ENCODE data around the gene SUSD4.
"Not testable (repeated sequence)": the region's sequence is repeated elsewhere in the genome, so short reads cannot be mapped to it uniquely, and the experiment has no call there.

SUSD4 gene

GRCh38 chr1:223285452-223285851 is 78.5 kb downstream of the SUSD4 start:
- DNase-seq, result no peak

- not testable (repeated sequence) for DNase-seq
Observed at GRCh38 chr1:223283697-223284096, 80.3 kb downstream of the SUSD4 start.

- not testable (repeated sequence) for DNase-seq
Observed at GRCh38 chr1:223278311-223278710, 85.7 kb downstream of the SUSD4 start.

GRCh38 chr1:223276029-223276428 is 87.9 kb downstream of the SUSD4 start:
- no peak for DNase-seq

- DNase-seq, result peak; percentile 28
Observed at GRCh38 chr1:223273511-223273910, 90.5 kb downstream of the SUSD4 start.

GRCh38 chr1:223271085-223271781 is 92.7 kb downstream of the SUSD4 start:
- DNase-seq, result no peak

GRCh38 chr1:223270155-223270554 is 93.8 kb downstream of the SUSD4 start:
- DNase-seq, result no peak

- DNase-seq, result no peak
Observed at GRCh38 chr1:223269006-223269405, 95.0 kb downstream of the SUSD4 start.

GRCh38 chr1:223266632-223267172 is 97.3 kb downstream of the SUSD4 start:
- no peak for DNase-seq

GRCh38 chr1:223264983-223265908 is 98.7 kb downstream of the SUSD4 start:
- no peak for DNase-seq

GRCh38 chr1:223264529-223264928 is 99.4 kb downstream of the SUSD4 start:
- DNase-seq, result no peak

- no peak for DNase-seq
Observed at GRCh38 chr1:223261914-223262313, 102.1 kb downstream of the SUSD4 start.

GRCh38 chr1:223260712-223261111 is 103.3 kb downstream of the SUSD4 start:
- no peak for DNase-seq

GRCh38 chr1:223259462-223259861 is 104.5 kb downstream of the SUSD4 start:
- no peak for DNase-seq

- DNase-seq, result no peak
Observed at GRCh38 chr1:223258751-223259198, 105.2 kb downstream of the SUSD4 start.

- DNase-seq, result no peak
Observed at GRCh38 chr1:223257856-223258550, 106.0 kb downstream of the SUSD4 start.

GRCh38 chr1:223256034-223256433 is 107.9 kb downstream of the SUSD4 start:
- no peak for DNase-seq

GRCh38 chr1:223253916-223254315 is 110.1 kb downstream of the SUSD4 start:
- no peak for DNase-seq

- not testable (repeated sequence) for DNase-seq
Observed at GRCh38 chr1:223251387-223251786, 112.6 kb downstream of the SUSD4 start.

- DNase-seq, result no peak
Observed at GRCh38 chr1:223250632-223251015, 113.4 kb downstream of the SUSD4 start.

GRCh38 chr1:223249854-223250631 is 113.9 kb downstream of the SUSD4 start:
- DNase-seq, result no peak

GRCh38 chr1:223248770-223249140 is 115.2 kb downstream of the SUSD4 start:
- no peak for DNase-seq

Measured in OCI-M1 (cell line).